Panc1 (cell line): ENCODE data around the gene KNSTRN.

Experiments used
- POLR2AphosphoS5 ChIP-seq: IDR thresholded peaks from 2 replicates; pipeline ENCODE4 v1.6.1; 2012; ENCODE audit warnings: mild to moderate bottlenecking, low read depth, low read length, moderate library complexity
- SIN3A ChIP-seq: IDR thresholded peaks from 2 replicates; pipeline ENCODE4 v1.6.1; 2012; ENCODE audit warnings: low read depth, mild to moderate bottlenecking, low read length, moderate library complexity, borderline replicate concordance; ENCODE audit not compliant: insufficient read depth
- TF ChIP-seq, protein P1 (sequence below): fragments of 450-650 bp; IDR thresholded peaks from 2 replicates; pipeline ENCODE4 v1.5.1; 2017; ENCODE audit warnings: mild to moderate bottlenecking
- TF ChIP-seq, protein P2 (sequence below), 2 experiments: IDR thresholded peaks; 2 replicates each; pipeline ENCODE4 v1.6.1; 2011 to 2012; ENCODE audit warnings: low read depth in 2 of 2, control low read depth in 1 of 2, low read length in 1 of 2, mild to moderate bottlenecking in 1 of 2, moderate library complexity in 1 of 2; ENCODE audit not compliant: insufficient read depth in 1 of 2

DNA sequence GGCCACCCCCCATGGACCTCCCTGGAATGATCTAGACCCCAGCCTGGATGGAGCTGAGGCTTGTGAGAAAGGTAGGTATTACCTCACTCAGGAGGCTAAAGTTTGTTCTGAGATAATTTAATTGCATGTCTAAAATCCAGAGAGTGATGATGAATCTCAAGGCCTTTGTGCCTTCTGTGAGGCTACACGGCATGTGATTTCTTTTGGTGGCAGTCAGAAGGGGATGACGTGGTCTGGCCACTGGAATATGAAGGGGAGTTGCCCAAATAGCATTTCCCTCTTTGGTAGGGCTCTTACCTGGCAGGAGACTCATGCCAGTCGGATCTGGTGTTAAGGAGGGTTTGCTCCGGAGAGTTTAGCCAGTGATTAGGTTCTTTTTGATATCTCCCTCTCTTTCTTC is 60.7 kb downstream of the KNSTRN start:
- TF ChIP-seq, protein P1, sequence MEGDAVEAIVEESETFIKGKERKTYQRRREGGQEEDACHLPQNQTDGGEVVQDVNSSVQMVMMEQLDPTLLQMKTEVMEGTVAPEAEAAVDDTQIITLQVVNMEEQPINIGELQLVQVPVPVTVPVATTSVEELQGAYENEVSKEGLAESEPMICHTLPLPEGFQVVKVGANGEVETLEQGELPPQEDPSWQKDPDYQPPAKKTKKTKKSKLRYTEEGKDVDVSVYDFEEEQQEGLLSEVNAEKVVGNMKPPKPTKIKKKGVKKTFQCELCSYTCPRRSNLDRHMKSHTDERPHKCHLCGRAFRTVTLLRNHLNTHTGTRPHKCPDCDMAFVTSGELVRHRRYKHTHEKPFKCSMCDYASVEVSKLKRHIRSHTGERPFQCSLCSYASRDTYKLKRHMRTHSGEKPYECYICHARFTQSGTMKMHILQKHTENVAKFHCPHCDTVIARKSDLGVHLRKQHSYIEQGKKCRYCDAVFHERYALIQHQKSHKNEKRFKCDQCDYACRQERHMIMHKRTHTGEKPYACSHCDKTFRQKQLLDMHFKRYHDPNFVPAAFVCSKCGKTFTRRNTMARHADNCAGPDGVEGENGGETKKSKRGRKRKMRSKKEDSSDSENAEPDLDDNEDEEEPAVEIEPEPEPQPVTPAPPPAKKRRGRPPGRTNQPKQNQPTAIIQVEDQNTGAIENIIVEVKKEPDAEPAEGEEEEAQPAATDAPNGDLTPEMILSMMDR: no peak
- no peak for TF ChIP-seq POLR2AphosphoS5
- TF ChIP-seq, protein P2, sequence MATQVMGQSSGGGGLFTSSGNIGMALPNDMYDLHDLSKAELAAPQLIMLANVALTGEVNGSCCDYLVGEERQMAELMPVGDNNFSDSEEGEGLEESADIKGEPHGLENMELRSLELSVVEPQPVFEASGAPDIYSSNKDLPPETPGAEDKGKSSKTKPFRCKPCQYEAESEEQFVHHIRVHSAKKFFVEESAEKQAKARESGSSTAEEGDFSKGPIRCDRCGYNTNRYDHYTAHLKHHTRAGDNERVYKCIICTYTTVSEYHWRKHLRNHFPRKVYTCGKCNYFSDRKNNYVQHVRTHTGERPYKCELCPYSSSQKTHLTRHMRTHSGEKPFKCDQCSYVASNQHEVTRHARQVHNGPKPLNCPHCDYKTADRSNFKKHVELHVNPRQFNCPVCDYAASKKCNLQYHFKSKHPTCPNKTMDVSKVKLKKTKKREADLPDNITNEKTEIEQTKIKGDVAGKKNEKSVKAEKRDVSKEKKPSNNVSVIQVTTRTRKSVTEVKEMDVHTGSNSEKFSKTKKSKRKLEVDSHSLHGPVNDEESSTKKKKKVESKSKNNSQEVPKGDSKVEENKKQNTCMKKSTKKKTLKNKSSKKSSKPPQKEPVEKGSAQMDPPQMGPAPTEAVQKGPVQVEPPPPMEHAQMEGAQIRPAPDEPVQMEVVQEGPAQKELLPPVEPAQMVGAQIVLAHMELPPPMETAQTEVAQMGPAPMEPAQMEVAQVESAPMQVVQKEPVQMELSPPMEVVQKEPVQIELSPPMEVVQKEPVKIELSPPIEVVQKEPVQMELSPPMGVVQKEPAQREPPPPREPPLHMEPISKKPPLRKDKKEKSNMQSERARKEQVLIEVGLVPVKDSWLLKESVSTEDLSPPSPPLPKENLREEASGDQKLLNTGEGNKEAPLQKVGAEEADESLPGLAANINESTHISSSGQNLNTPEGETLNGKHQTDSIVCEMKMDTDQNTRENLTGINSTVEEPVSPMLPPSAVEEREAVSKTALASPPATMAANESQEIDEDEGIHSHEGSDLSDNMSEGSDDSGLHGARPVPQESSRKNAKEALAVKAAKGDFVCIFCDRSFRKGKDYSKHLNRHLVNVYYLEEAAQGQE (IDR thresholded peaks at IDR 0.05; ENCODE audit: insufficient read depth in 1 of 2, low read depth in 2 of 2, low read length in 1 of 2): no peak
- no peak for TF ChIP-seq SIN3A
